OCI-LY7 (cell line): Measurements from ENCODE around the gene DICER1. TPM values are rescaled to one million over a fixed set of nuclear protein-coding genes. Genes with fewer than 3 reads are reported as not detected.

ENCODE experiments used
- BruUV-seq: library from RNA; stranded (reverse); fragments of 400-500 nt; replicated peaks from 2 replicates; lab custom pipeline; 2021; lab: Mats Ljungman, UMichigan
- CTCF ChIA-PET: fragments of 300-600 bp; sonication (Branson Sonifier 250); formaldehyde crosslinking; loops from one replicate; lab custom pipeline; 2022; ENCODE audit warnings: antibody characterized with exemption; ENCODE audit not compliant: unreplicated experiment; lab: Charles Lee
- POLR2A ChIA-PET: fragments of 300-600 bp; sonication (Branson Sonifier 250); formaldehyde crosslinking; loops from one replicate; lab custom pipeline; 2022; ENCODE audit warnings: antibody characterized with exemption; lab: Charles Lee
- DNase-seq: peaks from one replicate; pipeline ENCODE4 v3.0.0-alpha.2; 2015; ENCODE audit warnings: low spot score
- H2AFZ ChIP-seq: fragments of 200-600 bp; sonication (generic), shearing (Covaris generic); 2 replicates; pipeline ENCODE4 v1.6.1; 2014; ENCODE audit warnings: mild to moderate bottlenecking, antibody characterized with exemption, low read length, moderate library complexity
- H3K27ac ChIP-seq: fragments of 200-600 bp; sonication (generic); 2 replicates; pipeline ENCODE4 v1.5.1; 2014; ENCODE audit warnings: mixed run types, low read depth, mild to moderate bottlenecking, moderate library complexity, low read length, inconsistent platforms; ENCODE audit not compliant: poor library complexity, severe bottlenecking
- H3K36me3 ChIP-seq: fragments of 200-600 bp; sonication (generic); 2 replicates; pipeline ENCODE4 v1.6.1; 2014; ENCODE audit warnings: mild to moderate bottlenecking, antibody characterized with exemption, low read length, moderate library complexity, mixed read lengths; ENCODE audit not compliant: insufficient read depth
- H3K4me1 ChIP-seq: fragments of 200-600 bp; sonication (generic); 2 replicates; pipeline ENCODE4 v1.5.1; 2014; ENCODE audit warnings: mild to moderate bottlenecking, low read length; ENCODE audit not compliant: insufficient read depth, poor library complexity, severe bottlenecking
- H3K4me2 ChIP-seq: fragments of 200-600 bp; sonication (generic); 2 replicates; pipeline ENCODE4 v1.6.1; 2014; ENCODE audit warnings: mild to moderate bottlenecking, low read length
- H3K4me3 ChIP-seq: fragments of 200-600 bp; sonication (generic); 2 replicates; pipeline ENCODE4 v1.5.1; 2014; ENCODE audit warnings: mild to moderate bottlenecking, low read depth, low read length; ENCODE audit not compliant: poor library complexity, severe bottlenecking
- H3K79me2 ChIP-seq: fragments of 200-600 bp; sonication (generic); 2 replicates; pipeline ENCODE4 v1.6.1; 2016; ENCODE audit warnings: low read depth, mild to moderate bottlenecking, low read length, moderate library complexity, mixed read lengths; ENCODE audit not compliant: insufficient read depth
- H3K9me2 ChIP-seq: fragments of 200-600 bp; sonication (generic); 2 replicates; pipeline ENCODE4 v1.6.1; 2016; ENCODE audit warnings: mild to moderate bottlenecking, low read length, mixed read lengths; ENCODE audit not compliant: insufficient read depth
- H3K9me3 ChIP-seq: fragments of 200-600 bp; sonication (generic); 2 replicates; pipeline ENCODE4 v1.6.1; 2014; ENCODE audit warnings: mild to moderate bottlenecking, mixed run types, low read length, mixed read lengths
- H4K20me1 ChIP-seq: fragments of 200-600 bp; sonication (generic); 2 replicates; pipeline ENCODE4 v1.6.1; 2014; ENCODE audit warnings: mild to moderate bottlenecking, antibody characterized with exemption, low read length, moderate library complexity, mixed read lengths; ENCODE audit not compliant: insufficient read depth
- EZH2phosphoT487 ChIP-seq: fragments of 200-600 bp; sonication (generic); IDR thresholded peaks from 2 replicates; pipeline ENCODE4 v1.6.1; 2018; ENCODE audit warnings: low read depth, borderline replicate concordance, mild to moderate bottlenecking, mixed run types, antibody characterized with exemption, low read length, moderate library complexity, mixed read lengths
- intact Hi-C: fragments of 100-400 bp; cut with micrococcal nuclease; formaldehyde crosslinking; loops from one replicate; pipeline ENCODE4 v1.10.0; 2022; ENCODE audit not compliant: unreplicated experiment
- total RNA-seq, 2 experiments: library from RNA; depleted of rRNA in 1 of 2; stranded (reverse); fragments of >200 nt in 1 of 2; shearing (Covaris generic) in 1 of 2; gene quantifications; 2 replicates each; pipeline ENCODE4 v1.2.3, GENCODE V29; 2014 to 2022
- TF ChIP-seq, protein P1 (sequence below): fragments of 200-600 bp; sonication (generic); conservative IDR thresholded peaks from 2 replicates; pipeline ENCODE4 v1.5.1; 2014; ENCODE audit warnings: mild to moderate bottlenecking, antibody characterized with exemption, low read length, moderate library complexity, mixed read lengths

Gene DICER1
- total RNA-seq, 2 experiments from 2014 or later: 60.3 to 62.2 TPM

DNA sequence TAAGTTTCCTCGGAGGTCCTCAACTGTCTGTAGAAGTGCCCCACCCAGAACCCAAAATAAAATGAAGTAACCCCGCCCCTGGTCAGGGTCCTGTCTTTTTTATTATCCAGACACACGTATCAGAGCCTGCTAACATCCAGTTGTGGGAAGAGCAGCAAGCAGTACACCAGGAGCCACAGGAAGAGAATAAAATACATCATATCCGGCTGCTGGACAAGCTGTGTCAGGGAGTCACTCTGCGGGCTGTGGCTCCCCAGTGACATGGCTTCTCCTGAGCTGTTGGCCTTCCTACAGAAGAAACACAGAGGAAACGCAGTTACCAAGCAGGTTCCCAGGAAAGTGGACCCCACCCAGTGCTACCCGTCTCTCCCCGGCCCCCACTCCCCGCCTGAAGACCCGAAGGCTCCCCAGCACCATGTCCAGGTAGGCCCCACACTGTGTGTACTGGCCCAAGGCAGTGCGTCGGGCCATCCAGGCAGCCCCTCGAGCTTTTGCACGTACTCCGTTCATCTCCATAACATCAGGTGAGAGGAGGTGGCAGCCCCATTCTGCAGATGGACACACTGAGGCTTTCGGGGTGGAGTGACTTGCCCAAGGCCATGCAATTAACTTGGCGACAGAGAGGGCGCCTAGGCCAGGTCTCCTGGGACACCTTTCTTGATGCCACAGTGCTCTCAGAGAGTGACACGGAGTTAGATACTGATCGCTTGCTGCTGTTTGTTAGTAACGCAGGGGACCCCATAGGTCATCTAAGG, 34.3 kb upstream of the DICER1 start:
- no TSS peak for BruUV-seq

DNA sequence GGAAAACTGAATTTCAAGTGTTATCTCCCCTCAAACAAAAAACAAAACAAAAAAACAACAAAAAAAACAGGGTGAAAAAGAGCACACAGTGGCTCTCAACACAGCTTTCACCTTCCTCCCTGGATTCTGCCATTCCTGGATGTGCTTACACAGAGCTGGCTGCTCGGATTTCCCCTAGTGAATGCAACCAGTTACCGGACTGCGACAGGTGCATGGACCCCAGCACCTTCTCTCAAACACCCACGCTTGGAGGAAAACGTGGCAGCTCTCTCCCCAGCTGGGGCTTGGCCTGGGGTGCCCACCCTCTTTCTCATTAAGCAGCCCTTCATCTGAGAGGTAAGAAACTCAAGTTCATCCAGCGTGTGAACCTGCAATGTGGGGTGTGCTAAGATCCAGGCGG, 33.5 kb upstream of the DICER1 start:
- Histone ChIP-seq H3K9me3 (no peaks in the 10 kb centered on the region; the same call in 1 of the 2 replicates), H2AFZ (no peak overlapping the region), H3K4me1 (no peaks in the 10 kb centered on the region), H3K9me2 (no peaks in the 10 kb centered on the region), H3K27ac (no peak overlapping the region), H4K20me1 (no peaks in the 10 kb centered on the region), H3K79me2 (no peaks in the 10 kb centered on the region), H3K4me3 (no peak overlapping the region), H3K4me2 (no peak overlapping the region), H3K36me3 (no peaks in the 10 kb centered on the region)
- ChIA-PET CTCF (no interaction called here), POLR2A (interaction anchor here (0.6 to 1.5 kb wide), 4 partner anchors 10 to 1108 kb away, joined by 3 to 5 read pairs (median 4); no protein-coding TSS in a partner anchor)
- TF ChIP-seq, protein P1, sequence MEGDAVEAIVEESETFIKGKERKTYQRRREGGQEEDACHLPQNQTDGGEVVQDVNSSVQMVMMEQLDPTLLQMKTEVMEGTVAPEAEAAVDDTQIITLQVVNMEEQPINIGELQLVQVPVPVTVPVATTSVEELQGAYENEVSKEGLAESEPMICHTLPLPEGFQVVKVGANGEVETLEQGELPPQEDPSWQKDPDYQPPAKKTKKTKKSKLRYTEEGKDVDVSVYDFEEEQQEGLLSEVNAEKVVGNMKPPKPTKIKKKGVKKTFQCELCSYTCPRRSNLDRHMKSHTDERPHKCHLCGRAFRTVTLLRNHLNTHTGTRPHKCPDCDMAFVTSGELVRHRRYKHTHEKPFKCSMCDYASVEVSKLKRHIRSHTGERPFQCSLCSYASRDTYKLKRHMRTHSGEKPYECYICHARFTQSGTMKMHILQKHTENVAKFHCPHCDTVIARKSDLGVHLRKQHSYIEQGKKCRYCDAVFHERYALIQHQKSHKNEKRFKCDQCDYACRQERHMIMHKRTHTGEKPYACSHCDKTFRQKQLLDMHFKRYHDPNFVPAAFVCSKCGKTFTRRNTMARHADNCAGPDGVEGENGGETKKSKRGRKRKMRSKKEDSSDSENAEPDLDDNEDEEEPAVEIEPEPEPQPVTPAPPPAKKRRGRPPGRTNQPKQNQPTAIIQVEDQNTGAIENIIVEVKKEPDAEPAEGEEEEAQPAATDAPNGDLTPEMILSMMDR: no peak
- no peak for TF ChIP-seq EZH2phosphoT487
- intact Hi-C loops: loop anchor here (10.0 kb wide), 1 partner anchor 174 kb away; no protein-coding TSS in a partner anchor
- BruUV-seq: no TSS peak
- DNase-seq: no peak

More for the DNA sequence above, 34.3 kb upstream of the DICER1 start:
- H3K4me2 ChIP-seq: no peak overlapping the region
- ChIA-PET POLR2A (interaction anchor here (0.6 to 0.7 kb wide), 2 partner anchors 80 to 110 kb away, joined by 4 to 5 read pairs; no protein-coding TSS in a partner anchor), CTCF (no interaction called here)
- no peak overlapping the region for H3K27ac ChIP-seq
- no peak for TF ChIP-seq EZH2phosphoT487
- TF ChIP-seq, protein P1: no peak
- no peaks in the 10 kb centered on the region for H3K36me3 ChIP-seq
- no peaks in the 10 kb centered on the region for H3K9me2 ChIP-seq
- no peak overlapping the region for H2AFZ ChIP-seq
- no peak for DNase-seq
- H4K20me1 ChIP-seq: no peaks in the 10 kb centered on the region
- H3K4me3 ChIP-seq: no peak overlapping the region
- no peaks in the 10 kb centered on the region for H3K4me1 ChIP-seq
- H3K9me3 ChIP-seq: no peaks in the 10 kb centered on the region; the same call in 1 of the 2 replicates
- intact Hi-C loops: loop anchor here (10.0 kb wide), 1 partner anchor 173 kb away; no protein-coding TSS in a partner anchor
- no peaks in the 10 kb centered on the region for H3K79me2 ChIP-seq

DNA sequence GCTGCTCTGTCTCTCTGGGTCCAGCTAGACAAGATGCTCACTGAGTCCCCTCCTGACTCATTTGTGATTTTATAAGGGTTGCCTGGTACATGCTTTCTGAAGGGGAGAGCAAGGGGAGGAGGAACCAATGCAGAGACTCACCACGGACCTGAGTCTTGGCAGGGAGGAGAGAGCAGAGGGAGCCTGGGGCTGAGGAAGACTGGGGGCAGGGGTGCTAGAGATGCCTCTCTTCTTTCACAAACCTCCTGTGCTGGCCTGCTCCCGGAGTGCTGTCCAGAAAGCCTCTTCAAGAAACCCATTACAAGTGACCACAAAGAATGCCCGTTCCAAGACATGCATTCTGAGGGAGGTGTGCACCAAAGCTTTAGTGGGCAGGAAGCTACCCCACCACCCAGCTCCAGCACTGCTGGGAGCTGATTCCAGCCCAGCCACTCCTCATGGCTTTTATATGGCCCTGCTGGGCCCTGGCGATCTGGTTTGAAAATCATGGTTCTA, 33.1 kb upstream of the DICER1 start:
- H3K4me1 ChIP-seq: no peaks in the 10 kb centered on the region
- ChIA-PET POLR2A (interaction anchor here (0.6 to 1.5 kb wide), 3 partner anchors 10 to 1108 kb away, joined by 3 to 5 read pairs (median 5); no protein-coding TSS in a partner anchor), CTCF (no interaction called here)

More for the DNA sequence above, 33.1 kb upstream of the DICER1 start:
- Histone ChIP-seq H3K36me3 (no peaks in the 10 kb centered on the region), H3K9me3 (no peaks in the 10 kb centered on the region; the same call in 1 of the 2 replicates), H3K4me3 (no peak overlapping the region), H3K79me2 (no peaks in the 10 kb centered on the region), H3K27ac (no peak overlapping the region), H4K20me1 (no peaks in the 10 kb centered on the region), H3K9me2 (no peaks in the 10 kb centered on the region), H2AFZ (no peak overlapping the region), H3K4me2 (no peak overlapping the region)
- TF ChIP-seq EZH2phosphoT487: no peak
- TF ChIP-seq, protein P1: no peak
- intact Hi-C loops: loop anchor here (10.0 kb wide), 1 partner anchor 174 kb away; no protein-coding TSS in a partner anchor
- no peak for DNase-seq
- no TSS peak for BruUV-seq
